ENCODE data around the gene MYH9.

The MYH9 gene

GRCh38 chr22:36244522-36245391 is 143.0 kb downstream of the MYH9 start:
- H3K9me3 ChIP-seq (ENCODE audit: control insufficient read depth, low read length) = no peaks in the 10 kb centered on the region
- H2AFZ ChIP-seq = no peak overlapping the region
- H3K4me2 ChIP-seq (ENCODE audit: low read length) = no peak overlapping the region
- no peak overlapping the region for H3K9ac ChIP-seq
- no peak overlapping the region for H3K27ac ChIP-seq
- no peaks in the 10 kb centered on the region for H3K4me1 ChIP-seq
- no peak for TF ChIP-seq CTCF (IDR thresholded peaks at IDR 0.05)
- H3K36me3 ChIP-seq (ENCODE audit: control insufficient read depth, insufficient read depth, low read length) = no peaks in the 10 kb centered on the region
- no peaks in the 10 kb centered on the region for H3K79me2 ChIP-seq
- H3K4me3 ChIP-seq (ENCODE audit: low read depth, low read length) = no peak overlapping the region
- no peaks in the 10 kb centered on the region for H3K27me3 ChIP-seq (ENCODE audit: control insufficient read depth, insufficient read depth, low read length)

- Histone ChIP-seq H3K9me3 (ENCODE audit: control insufficient read depth, low read length) (no peaks in the 10 kb centered on the region), H3K9ac (no peak overlapping the region), H3K27me3 (ENCODE audit: control insufficient read depth, insufficient read depth, low read length) (no peaks in the 10 kb centered on the region), H3K27ac (no peak overlapping the region), H3K79me2 (no peaks in the 10 kb centered on the region), H3K4me1 (no peaks in the 10 kb centered on the region), H3K4me3 (ENCODE audit: low read depth, low read length) (no peak overlapping the region), H2AFZ (no peak overlapping the region), H3K36me3 (ENCODE audit: control insufficient read depth, insufficient read depth, low read length) (no peaks in the 10 kb centered on the region), H3K4me2 (ENCODE audit: low read length) (no peak overlapping the region)
- no peak for TF ChIP-seq CTCF (IDR thresholded peaks at IDR 0.05)
Measured at GRCh38 chr22:36243986-36244385, 143.8 kb downstream of the MYH9 start.

- Histone ChIP-seq H3K9ac (peak within 1 kb of the TSS; percentile 19), H3K27me3 (ENCODE audit: control insufficient read depth, insufficient read depth, low read length) (no peaks in the 10 kb centered on the region), H3K36me3 (ENCODE audit: control insufficient read depth, insufficient read depth, low read length) (no peaks in the 10 kb centered on the region), H3K9me3 (ENCODE audit: control insufficient read depth, low read length) (no peaks in the 10 kb centered on the region), H3K4me1 (peaks cover 3% of the 10 kb centered on the region), H3K4me3 (ENCODE audit: low read depth, low read length) (peak within 1 kb of the TSS; percentile 86), H3K4me2 (ENCODE audit: low read length) (peak within 1 kb of the TSS; percentile 93), H3K27ac (peak within 1 kb of the TSS; percentile 75), H3K79me2 (no peaks in the 10 kb centered on the region), H2AFZ (peak within 1 kb of the TSS; percentile 83)
- TF ChIP-seq CTCF (IDR thresholded peaks at IDR 0.05) = peak; percentile 64
Measured at GRCh38 chr22:36239401-36240171, 148.2 kb downstream of the MYH9 start, which contains the start of gene APOL2. Gene APOL2, minus strand, starts transcription at chr22:36239527. Its CDS starts 6,365 bp downstream, at chr22:36233162.

- H3K4me1 ChIP-seq = peaks cover 3% of the 10 kb centered on the region
- peak overlapping the region; percentile 19 for H3K9ac ChIP-seq
- no peak for TF ChIP-seq CTCF (IDR thresholded peaks at IDR 0.05)
- peak overlapping the region; percentile 83 for H2AFZ ChIP-seq
- peak overlapping the region; percentile 86 for H3K4me3 ChIP-seq (ENCODE audit: low read depth, low read length)
- H3K27ac ChIP-seq = peak overlapping the region; percentile 75
- peak overlapping the region; percentile 93 for H3K4me2 ChIP-seq (ENCODE audit: low read length)
- no peaks in the 10 kb centered on the region for H3K36me3 ChIP-seq (ENCODE audit: control insufficient read depth, insufficient read depth, low read length)
- H3K9me3 ChIP-seq (ENCODE audit: control insufficient read depth, low read length) = no peaks in the 10 kb centered on the region
- H3K79me2 ChIP-seq = no peaks in the 10 kb centered on the region
- H3K27me3 ChIP-seq (ENCODE audit: control insufficient read depth, insufficient read depth, low read length) = no peaks in the 10 kb centered on the region
Measured at GRCh38 chr22:36239150-36239400, 148.7 kb downstream of the MYH9 start.

All from parathyroid adenoma (tissue), 2 donors.